CD1c-positive myeloid dendritic cell (primary cell): Measurements from ENCODE around the gene SLC5A10.

Experiments
- DNase-seq: peaks from one replicate; pipeline ENCODE4 v3.0.0-alpha.2; 2016; ENCODE audit errors: extremely low spot score

The SLC5A10 gene

DNA sequence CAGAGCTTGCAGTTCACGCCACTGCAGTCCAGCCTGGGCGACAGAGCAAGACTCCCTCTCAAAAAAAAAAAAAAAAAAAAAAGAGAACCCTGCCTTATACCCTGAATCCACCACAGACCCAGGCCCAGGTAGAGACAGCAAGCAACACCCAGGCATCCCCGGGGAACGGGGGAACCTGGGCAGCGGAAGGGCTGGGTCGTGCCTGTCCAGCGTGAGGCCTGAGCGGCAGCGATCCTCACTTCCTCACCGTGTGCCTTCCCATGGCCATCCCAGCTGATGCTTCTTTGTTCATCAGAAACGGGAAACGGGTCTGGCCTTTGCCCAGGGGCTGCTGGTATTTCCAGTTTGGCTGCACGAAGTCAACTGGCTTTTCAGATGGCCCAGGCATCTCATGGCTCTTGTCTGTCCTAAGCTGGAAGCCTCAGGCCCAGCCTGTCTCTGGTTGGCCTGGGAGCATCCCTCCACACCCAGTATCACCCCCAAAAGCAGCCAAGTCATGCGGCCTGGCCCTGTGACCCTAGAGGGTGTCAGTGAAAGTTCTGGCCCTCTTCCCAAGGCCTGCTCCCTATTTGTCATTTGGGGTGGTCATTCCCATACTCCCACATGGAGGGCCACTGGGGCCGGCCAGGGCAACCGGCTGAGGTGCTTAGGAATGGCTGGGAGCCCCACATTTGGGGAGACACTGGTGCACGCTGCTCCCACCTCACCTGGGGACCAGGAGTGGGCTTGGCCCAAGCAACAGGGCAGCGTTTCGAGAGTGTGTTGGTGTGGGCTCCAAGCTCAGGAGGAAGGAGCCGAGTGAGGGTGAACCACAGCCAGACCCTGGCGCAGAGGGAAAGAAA lies 32.5 kb downstream of the SLC5A10 start:
- no peak for DNase-seq

DNA sequence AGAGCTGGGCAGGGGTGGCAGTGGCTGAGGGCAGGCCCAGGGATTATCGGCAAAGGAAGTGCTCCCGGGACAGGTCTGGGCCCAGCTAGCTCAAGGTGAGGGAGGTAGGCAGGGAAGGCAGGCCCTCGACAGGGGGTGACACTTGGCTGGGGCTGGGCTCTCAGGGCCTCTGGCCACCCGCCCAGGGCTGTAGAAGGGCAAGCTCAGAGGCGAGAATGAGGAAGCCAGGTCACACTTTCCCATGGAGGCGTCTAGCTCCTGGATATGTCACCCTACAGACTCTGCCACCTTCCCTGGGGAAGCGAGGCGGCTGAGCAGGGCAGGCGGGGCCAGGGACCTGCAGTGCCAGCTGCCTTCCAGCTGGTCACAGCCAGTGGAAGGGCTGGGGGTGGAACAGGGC lies 33.5 kb downstream of the SLC5A10 start:
- DNase-seq: no peak

DNA sequence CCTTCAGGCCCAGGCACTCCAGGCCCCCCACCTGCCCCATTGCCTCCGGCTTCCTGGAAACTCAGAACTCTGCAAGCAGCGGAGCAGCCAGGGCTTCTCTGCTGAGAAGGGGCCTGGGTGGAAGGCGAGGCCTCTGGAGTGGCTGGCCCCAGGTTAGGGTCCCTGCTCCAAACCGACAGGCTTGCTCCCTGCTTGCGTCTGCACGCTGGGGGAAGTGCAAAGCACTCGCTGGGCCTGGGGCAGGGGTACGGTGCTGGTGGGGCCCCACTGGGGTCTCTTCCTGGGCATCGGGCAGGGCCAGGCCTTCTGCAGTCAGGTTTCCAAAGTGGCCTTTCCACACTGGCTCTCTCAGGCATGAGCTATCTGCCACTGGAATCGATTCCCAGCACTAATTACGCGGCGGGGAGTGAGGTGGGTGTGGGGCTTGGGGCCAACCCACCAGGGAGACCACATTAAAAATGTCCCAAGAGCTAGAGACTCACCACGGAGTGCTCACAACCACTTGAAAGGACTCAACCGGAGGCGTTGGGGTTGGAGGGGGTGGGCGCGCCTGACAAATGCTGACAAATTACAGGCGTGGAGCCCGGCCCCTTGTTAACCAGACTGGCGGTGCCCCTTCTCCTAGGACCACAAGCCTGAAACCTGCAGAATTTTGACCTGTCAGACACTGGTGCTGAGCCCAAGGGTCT lies 34.7 kb downstream of the SLC5A10 start:
- DNase-seq: no peak

DNA sequence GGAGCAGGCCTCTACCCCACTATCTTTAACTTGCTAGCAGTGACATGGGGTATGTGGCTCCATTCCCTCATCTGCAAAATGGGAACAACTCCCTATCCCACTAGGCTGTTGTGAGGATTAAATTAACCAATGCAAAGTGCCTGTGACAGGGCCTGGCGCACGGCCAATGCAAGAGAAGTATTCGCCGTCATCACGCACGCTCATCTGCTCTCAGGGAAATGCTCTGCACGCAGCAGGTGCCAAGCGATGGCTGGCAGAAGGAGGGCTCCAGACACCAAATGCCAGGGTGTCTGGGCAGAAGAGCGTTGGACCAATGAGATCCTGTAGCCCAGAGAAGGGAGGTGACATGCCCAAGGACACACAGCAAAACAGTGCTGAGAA lies 35.3 kb downstream of the SLC5A10 start:
- no peak for DNase-seq

DNA sequence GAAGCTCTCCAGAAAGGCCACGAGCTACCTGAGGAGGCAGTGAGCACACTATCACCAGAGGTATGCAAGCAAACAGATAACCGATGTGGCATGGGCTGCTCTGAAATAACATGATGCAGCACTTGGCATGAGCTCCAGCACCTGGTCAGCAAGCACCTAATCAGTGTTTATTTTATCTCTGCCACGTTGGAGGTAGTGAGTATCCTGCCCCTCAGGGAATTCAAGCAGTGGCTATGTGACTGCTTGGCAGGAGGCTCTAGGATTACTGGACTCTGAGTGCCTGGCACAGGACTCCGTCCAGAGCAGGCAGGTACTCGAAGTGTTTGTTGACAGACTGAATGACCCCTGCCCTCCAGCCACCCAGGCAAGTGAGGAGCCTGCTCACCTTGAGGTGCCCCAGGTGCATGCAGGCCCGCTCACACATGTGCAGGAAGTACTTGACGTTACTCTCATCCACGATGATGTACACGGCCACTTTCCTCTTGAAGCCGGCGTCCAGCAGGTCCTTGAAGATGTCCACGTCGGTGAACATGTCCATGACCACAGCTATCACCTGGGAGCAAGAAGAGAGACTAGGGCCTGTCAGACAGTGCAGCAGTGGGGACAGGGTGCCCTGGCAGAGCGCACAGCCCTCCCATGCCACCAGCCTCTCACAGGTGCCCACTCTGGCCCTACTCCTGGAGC lies 36.0 kb downstream of the SLC5A10 start:
- DNase-seq: no peak

DNA sequence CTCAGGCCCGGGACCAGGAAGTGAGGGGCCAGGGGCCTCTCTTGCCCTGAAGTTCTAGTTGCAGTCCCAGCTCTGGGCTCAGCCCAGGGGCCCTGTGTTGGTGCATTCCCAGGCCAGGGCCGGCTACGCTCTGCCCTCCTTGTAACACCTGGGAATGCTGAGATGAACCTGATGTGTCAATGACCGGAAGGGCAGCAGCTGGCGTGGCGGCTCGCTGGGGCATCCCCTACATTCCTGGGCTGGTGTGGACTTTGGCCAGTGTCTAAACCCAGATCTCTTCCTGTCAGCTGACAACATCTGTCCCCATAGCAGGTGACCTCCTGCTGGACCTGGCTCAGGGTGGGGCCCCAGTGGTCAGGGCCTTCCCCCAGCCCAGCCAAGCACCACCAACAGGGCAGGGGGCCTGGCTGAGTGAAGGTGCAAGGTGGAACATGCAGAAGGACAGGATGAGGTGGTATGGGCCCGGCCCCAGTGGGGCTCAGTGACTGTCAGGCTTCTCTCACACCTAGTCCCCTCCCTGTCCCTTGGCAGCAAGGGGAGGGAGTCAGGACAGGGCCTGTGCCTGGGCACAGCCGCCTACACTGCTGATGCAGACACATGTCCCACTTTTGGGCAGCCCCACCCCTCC lies 36.7 kb downstream of the SLC5A10 start:
- DNase-seq: no peak

DNA sequence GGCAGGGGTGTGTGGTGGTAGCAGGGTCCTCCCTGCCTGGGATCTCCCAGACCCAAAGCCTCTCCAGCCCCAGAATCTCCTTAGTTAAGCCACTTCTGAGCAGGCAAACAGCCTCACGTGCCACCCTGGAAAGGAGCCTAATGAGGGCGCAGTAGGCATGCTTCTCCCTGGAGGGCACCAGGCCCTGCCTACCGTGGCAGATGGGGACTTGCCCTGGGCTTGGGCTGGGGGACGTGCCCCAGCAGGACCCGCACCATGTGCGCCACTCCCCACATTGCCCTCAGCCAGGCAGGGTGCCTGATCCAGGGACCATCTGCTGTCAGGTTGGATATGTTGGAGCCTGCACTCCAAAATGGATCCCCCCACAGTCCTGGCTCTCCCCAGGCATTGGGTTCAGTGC lies 38.4 kb downstream of the SLC5A10 start:
- DNase-seq: no peak

DNA sequence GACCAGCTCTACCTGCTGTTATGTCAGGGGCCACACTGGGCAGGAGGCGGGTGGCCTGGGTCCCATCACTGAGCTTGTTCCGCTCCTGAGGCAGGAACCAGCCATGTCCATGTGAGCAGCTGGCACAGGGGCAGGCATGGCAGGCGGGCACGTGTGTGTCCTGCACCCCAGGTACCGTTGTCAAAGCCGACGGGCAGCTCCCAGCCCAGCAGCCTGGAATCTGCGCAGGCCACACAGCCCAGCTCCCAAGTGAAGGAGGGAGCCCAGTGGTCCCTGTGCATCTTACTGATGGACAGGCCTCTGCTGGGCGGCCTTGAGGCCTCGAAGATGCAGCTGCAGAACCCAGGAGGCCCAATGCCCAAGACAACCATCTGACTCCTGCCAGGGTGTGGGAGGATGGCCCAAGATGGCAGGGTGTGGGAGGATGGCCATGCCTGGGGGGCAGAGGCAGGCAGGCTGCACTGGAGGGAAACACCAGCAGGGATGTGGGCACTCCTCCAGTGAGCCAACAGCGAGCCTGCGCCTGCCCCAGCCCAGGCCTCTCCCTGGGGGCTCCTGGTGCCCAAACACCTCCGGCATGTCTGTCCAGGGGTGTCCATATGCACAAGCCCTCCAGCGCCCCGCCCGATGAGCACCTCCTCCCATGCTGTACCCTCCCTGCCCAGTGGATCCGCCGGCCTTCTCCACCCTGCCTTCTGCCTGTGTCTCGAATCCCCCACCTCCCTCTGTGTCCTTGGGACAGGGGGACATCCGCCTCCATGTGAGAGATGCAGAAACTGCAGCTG lies 39.8 kb downstream of the SLC5A10 start:
- no peak for DNase-seq

DNA sequence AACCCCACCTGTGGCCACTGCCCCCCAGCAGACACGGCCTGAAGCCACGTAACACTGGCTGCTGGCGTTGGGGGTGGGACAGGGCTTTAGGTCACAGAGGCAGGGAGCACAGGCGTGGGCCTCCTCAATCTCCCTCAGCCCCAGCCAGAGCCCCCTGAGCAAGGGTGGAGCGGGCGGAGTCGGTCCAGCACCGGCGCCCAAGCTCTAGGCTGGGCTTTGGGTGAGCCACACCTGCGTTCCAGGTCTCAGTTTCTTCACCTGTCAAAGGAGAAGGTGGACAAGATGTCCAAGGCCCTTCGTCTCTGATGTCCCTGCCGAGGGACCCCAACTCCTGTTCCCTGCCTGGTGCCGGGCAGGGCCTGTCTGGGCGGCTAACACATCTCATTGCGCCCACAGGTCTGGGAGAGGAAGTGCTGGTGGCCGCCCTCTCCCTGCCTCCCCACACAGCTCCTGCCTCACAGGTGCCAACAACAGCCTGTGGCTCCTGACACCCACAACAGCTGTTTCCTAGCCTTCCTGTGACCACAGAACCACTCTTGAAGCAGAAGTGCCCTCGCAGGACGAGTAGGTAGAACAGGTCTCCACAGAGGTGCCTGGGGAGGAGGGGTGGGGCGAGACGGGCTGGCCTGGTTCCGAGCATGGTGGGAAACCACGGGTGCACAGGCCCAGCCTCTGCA lies 40.6 kb downstream of the SLC5A10 start:
- no peak for DNase-seq

DNA sequence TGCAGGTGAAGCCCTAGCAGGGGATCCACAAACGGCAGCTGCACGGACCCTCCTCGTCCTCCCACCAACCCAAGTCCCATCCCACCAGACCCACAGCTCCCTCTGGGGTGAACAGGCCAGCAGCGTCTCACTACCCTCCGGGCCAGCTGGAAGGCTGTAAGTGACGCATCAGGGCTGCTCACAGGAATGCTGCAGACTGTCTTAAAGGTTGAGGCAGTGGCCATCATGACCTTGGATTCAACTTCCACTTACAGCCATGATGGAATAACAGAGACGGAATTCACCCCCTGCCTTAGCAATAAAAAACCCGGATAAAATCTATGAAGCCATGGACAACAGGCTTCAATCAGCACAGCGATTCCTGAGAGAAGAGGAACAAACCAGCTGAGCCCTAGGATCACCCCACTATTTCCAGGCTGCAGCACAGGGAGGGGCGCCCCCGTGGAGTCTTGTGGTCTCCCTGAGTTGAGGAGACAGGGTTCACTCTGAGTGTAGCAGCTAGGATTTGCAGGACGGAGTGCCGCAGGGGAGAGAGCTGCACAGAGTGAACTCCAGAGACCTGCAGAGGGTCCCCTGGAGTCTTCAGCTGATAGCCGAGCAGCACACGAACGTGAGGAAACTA lies 42.1 kb downstream of the SLC5A10 start:
- DNase-seq: no peak

DNA sequence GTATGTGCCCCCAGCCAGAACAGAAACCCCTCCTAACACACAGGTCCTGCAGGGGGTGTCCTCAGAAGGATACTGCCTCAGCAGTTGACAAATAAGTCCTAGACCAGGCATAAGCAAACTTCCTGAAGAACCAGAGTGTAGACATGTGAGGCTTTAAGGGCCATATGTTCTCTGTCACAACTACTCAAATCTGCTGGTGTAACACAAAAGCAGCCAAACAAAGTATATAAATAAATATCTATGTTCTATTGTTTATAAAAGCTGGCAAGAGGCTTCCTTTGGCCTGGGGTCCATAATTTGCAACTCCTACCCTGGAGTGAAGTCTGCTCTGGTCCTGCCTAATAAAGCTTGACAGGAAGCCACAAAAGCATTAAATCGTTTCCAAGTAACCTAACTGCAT lies 42.7 kb downstream of the SLC5A10 start:
- DNase-seq: no peak

DNA sequence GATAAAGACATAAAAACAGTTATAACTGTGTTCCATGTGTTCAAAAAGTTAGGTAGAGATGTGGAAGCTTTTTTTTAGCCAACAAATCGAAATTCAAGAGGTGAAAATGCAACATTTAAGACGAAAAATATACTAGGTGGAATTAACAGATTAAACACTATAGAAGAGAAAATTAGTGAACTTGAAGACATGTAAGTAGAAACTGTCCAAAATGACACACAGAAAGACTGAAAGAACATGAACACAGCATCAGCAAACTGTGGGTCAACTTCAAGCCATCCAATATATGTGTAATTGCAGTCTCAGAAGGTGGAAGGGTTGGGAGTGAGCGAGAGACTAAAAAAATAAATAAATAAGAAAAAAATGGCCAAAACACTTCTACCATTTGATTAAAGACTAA lies 43.3 kb downstream of the SLC5A10 start:
- DNase-seq: no peak

DNA sequence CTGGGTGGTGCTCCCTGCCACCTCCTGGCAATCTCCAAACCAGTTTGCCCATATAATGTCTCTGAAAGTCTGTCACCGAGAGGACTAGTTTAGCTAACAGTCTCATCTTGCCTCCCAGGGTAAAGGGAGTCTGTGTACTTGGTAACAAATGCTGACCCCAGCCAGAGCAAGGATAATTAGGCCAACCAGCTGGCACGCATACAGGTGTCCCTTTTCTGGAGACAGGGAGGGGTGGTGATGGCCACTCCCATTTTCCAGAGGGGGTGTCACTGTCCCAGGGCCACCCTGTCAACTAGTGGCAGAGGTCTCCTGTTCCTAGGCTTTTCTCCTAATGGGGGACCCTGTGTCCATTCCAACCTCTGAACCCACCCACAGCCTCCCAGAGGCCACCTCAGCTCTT lies 44.5 kb downstream of the SLC5A10 start:
- no peak for DNase-seq

DNA sequence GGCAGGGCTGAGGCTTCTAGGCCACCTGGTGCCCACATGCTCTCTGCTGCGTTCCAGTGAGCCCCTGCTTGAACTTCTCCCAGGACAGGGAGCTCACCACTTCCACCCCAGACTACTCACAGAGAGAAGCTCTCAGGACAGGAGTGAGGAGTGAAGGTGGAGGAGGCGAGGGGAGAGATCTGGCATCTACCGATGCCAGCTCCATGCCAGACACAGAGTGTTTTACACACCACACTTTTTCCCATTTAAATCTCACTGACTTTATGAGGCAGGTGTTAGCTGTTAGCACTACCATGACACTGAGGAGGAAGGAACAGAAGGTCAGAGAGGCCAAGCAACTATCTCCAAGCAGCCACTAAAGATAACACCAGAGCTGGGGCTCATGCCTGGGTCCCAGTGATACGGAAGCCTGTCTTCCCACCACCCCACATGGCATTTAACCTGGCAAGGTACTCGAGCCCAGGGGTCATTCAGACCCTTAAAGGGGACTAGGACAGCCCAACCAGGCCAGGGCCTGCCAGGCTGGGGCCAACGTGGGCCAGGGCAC lies 45.8 kb downstream of the SLC5A10 start:
- no peak for DNase-seq

DNA sequence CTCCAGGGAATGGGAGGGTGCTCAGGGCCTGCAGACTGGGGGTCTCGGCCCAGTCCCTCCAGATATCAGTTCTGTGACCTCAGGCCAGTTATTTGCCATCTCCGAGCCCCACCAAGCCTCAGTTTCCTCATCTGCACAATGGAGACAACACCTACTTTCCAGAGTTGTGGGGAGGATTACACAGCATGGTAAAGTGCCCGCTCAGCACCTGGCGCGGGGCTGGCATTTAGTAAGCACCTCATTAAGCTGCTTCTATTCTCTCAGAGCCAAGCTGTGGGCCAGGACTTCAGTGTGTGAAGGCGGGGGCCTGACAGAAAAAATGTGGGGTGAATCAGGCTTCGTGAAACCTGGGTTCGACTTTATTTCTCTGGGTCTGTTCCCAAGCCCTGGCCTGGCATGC lies 47.4 kb downstream of the SLC5A10 start:
- DNase-seq: no peak

DNA sequence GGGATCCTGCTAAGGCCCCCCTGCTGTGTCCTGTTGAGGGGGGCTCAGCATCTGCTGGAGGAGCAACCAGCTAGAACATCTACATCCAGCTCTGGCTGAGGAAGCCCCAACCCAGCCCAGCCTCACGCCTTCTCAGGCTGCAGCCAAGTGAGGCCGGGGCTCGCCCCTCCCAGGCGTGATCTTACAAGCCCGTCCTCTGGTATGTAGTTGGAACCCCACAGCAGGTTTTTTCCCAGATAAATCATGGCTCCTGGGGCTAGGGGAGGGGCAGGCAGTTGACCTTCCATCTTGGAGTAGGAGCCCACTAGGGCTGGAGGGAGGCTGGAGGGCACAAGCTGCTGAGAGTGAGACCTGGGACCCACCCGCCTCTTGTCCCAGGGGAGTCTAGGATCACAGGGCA lies 47.9 kb downstream of the SLC5A10 start:
- no peak for DNase-seq

DNA sequence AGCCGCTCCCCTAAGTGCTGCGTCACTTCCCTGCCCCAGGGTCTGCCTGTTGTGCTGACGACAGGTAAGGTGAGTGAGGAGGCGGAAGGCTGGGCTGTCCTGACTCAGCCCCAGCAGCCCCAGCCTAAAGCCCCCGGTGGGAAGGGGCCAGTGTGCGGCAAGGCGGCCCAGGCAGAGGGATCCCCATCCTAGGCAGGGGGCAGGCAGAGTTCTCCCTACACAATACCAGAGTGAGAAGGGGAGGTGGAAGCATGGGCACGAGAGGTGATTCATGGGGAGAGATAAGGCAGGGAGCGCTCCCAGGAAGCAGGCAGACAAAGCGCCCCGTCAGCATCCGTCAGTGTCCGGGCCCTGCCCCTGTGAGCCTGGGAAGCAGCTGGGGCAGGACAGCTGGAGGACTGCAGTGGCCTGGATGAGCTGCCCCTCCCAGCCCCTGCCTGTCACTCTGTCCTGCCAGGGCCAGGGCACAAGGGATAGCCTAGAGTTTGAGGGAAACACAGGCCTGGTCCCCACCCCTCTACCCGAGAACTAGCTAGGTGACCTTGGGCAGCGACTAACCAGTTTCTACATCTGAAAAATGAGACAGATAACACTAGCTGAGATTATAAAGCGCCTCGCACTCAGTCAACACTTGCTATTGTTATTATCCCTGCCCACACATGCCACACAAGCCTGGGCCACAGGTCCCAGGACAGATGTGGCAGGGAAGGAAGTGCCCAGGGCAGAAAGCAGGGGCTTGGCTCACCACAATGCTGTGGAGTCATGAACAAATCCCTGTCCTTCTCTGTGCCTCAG lies 48.8 kb downstream of the SLC5A10 start:
- DNase-seq: no peak

DNA sequence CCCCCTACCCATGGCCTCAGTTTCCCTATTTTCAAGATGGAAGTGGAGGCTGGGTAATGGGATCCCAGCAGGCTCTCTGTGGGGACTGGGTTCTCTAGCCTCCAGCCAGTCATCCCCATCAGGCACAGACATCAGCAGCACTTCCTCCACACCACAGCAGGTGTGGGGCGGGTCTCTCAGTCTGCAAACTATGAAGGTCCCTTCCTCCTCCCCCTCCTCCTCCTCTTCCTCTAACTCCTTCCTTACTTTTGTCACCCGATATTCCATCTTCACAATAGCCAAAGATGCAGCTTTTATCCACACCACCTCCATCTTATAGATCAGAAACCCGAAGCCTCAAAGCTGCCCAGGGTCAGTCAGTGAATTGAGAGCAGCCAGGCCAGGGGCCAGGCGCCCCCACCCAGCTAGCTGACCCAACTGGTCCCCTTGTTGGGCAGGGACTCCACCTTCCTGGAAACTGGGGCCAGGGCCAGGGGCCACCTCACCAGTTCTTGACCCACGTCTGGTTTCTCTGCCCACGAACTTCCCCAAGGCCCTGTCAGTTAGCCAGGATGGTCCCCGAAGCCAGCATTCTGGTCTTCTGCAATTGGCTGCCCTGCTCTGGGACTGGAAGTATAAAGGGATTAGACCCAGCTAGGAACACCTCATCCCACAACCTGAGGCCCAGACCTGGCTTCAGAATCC lies 50.1 kb downstream of the SLC5A10 start:
- peak; percentile 33 for DNase-seq
